SK-N-SH treated with all-trans-retinoic acid at 6 μM for 48 hours (cell line): ENCODE results near the gene PMM1.
"Not testable (repeated sequence)": the region's sequence is repeated elsewhere in the genome, so short reads cannot be mapped to it uniquely, and the experiment has no call there.

Experiments used
- ATAC-seq: fragments of 200-7000 bp; cut with Tn5 transposase; 3 replicates; pipeline ENCODE4 v1.9.1; 2020; ENCODE audit warnings: mild to moderate bottlenecking, moderate library complexity
- ARNTL ChIP-seq: fragments of 450-650 bp; formaldehyde crosslinking; IDR thresholded peaks from 2 replicates; pipeline ENCODE4 v1.5.0; 2020; ENCODE audit warnings: low read depth, mild to moderate bottlenecking, moderate library complexity, borderline replicate concordance
- BACH2 ChIP-seq: fragments of 250-450 bp; sonication (Bioruptor Pico); IDR thresholded peaks from 2 replicates; pipeline ENCODE4 v1.9.0; 2021; ENCODE audit warnings: mild to moderate bottlenecking, borderline replicate concordance
- CSRNP3 ChIP-seq: fragments of 250-450 bp; sonication (Bioruptor Pico); IDR thresholded peaks from 2 replicates; pipeline ENCODE4 v1.5.1; 2021; ENCODE audit warnings: mild to moderate bottlenecking, moderate library complexity
- ESRRG ChIP-seq: fragments of 250-450 bp; sonication (Bioruptor Pico); IDR thresholded peaks from 2 replicates; pipeline ENCODE4 v1.6.1; 2021; ENCODE audit warnings: mild to moderate bottlenecking
- GLIS3 ChIP-seq: fragments of 250-450 bp; sonication (Bioruptor Pico); IDR thresholded peaks from 2 replicates; pipeline ENCODE4 v1.5.0; 2020; ENCODE audit warnings: mild to moderate bottlenecking, moderate library complexity
- ISL1 ChIP-seq: fragments of 250-450 bp; sonication (Bioruptor Pico); IDR thresholded peaks from 2 replicates; pipeline ENCODE4 v2.1.2; 2022; ENCODE audit warnings: mild to moderate bottlenecking, moderate library complexity
- OSR1 ChIP-seq: fragments of 250-450 bp; sonication (Bioruptor Pico); IDR thresholded peaks from 2 replicates; pipeline ENCODE4 v1.8.0; 2022; ENCODE audit warnings: moderate library complexity, mild to moderate bottlenecking, inconsistent platforms
- PATZ1 ChIP-seq: fragments of 250-450 bp; sonication (Bioruptor Pico); IDR thresholded peaks from 2 replicates; pipeline ENCODE4 v1.8.0; 2020; ENCODE audit warnings: mild to moderate bottlenecking, moderate library complexity, borderline replicate concordance
- SNAI2 ChIP-seq: fragments of 250-450 bp; sonication (Bioruptor Pico); IDR thresholded peaks from 2 replicates; pipeline ENCODE4 v1.5.0; 2020; ENCODE audit warnings: mild to moderate bottlenecking, moderate library complexity
- TCF4 ChIP-seq: fragments of 250-450 bp; sonication (Bioruptor Pico); IDR thresholded peaks from 2 replicates; pipeline ENCODE4 v1.8.0; 2021; ENCODE audit warnings: mild to moderate bottlenecking, moderate library complexity, borderline replicate concordance
- TSHZ2 ChIP-seq: fragments of 250-450 bp; sonication (Bioruptor Pico); IDR thresholded peaks from 2 replicates; pipeline ENCODE4 v1.5.0; 2020; ENCODE audit warnings: mild to moderate bottlenecking, moderate library complexity
- ZC3H10 ChIP-seq: fragments of 250-450 bp; sonication (Bioruptor Pico); IDR thresholded peaks from 2 replicates; pipeline ENCODE4 v1.5.1; 2021; ENCODE audit warnings: mild to moderate bottlenecking, moderate library complexity
- ZFP3 ChIP-seq: fragments of 250-450 bp; sonication (Bioruptor Pico); IDR thresholded peaks from 2 replicates; pipeline ENCODE4 v1.5.0; 2020; ENCODE audit warnings: mild to moderate bottlenecking, moderate library complexity
- ZFP30 ChIP-seq: fragments of 450-650 bp; formaldehyde crosslinking; IDR thresholded peaks from 2 replicates; pipeline ENCODE4 v1.5.0; 2022; ENCODE audit warnings: mild to moderate bottlenecking, moderate library complexity
- ZNF565 ChIP-seq: fragments of 450-650 bp; formaldehyde crosslinking; conservative IDR thresholded peaks from 2 replicates; pipeline ENCODE4 v1.5.0; 2020; ENCODE audit warnings: low read depth, mild to moderate bottlenecking, moderate library complexity
- ZNF70 ChIP-seq: fragments of 450-650 bp; formaldehyde crosslinking; IDR thresholded peaks from 2 replicates; pipeline ENCODE4 v1.5.0; 2020; ENCODE audit warnings: mild to moderate bottlenecking, moderate library complexity
- ZNF8 ChIP-seq: fragments of 450-650 bp; formaldehyde crosslinking; IDR thresholded peaks from 2 replicates; pipeline ENCODE4 v1.5.0; 2020; ENCODE audit warnings: mild to moderate bottlenecking, moderate library complexity
- TF ChIP-seq, protein P1 (sequence below): fragments of 250-450 bp; sonication (Bioruptor Pico); IDR thresholded peaks from 2 replicates; pipeline ENCODE4 v1.5.1; 2020; ENCODE audit warnings: low read depth, mild to moderate bottlenecking, moderate library complexity

Gene PMM1

DNA sequence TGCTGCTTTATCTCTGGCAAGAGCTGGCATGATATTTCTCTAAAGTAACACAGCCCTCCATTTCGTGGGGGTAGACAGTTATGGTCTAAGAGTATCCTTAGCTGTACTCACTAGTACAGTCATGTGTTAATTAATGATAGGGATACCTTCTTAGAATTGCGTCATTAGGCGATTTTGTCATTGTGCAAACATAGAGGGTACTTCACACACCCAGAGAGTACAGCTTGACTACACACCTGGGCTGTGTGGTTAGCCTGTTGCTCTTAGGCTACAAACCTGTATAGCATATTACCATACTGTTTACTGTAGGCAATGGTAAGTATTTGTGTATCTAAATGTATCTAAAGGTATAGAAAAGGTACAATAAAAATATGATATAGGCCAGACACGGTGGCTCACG lies 48.5 kb upstream of the PMM1 start:
- no peak for ATAC-seq
- TF ChIP-seq ARNTL (CRISPR knock-in tag) (no peak), CSRNP3 (CRISPR knock-in tag) (no peak)
- TF ChIP-seq, protein P1, sequence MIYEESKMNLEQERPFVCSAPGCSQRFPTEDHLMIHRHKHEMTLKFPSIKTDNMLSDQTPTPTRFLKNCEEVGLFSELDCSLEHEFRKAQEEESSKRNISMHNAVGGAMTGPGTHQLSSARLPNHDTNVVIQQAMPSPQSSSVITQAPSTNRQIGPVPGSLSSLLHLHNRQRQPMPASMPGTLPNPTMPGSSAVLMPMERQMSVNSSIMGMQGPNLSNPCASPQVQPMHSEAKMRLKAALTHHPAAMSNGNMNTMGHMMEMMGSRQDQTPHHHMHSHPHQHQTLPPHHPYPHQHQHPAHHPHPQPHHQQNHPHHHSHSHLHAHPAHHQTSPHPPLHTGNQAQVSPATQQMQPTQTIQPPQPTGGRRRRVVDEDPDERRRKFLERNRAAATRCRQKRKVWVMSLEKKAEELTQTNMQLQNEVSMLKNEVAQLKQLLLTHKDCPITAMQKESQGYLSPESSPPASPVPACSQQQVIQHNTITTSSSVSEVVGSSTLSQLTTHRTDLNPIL (CRISPR knock-in tag): no peak

DNA sequence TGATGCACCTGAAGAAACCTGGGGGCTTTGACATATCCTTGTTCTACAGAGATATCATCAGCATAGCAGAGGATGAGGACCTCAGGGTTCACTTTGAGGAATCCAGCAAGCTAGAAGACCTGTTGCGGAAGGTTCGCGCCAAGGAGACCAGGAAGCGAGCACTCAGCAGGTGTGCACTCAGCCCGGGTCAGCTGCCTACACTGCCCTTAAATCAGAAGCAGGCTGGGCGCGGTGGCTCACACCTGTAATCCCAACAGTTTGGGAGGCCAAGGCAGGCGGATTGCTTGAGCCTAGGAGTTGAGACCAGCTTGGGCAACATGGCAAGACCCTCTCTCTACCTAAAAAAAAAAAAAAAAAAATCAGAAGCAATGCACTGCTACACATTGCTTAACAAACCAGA lies 48.0 kb upstream of the PMM1 start:
- ATAC-seq: not testable (repeated sequence)

GRCh38 chr22:41636467-41636866 lies 46.8 kb upstream of the PMM1 start:
- ATAC-seq: peak; percentile 78
- TF ChIP-seq ZNF8 (CRISPR knock-in tag) (no peak), ZNF565 (no peak), SNAI2 (no peak), GLIS3 (CRISPR knock-in tag) (no peak), ZFP30 (CRISPR knock-in tag) (no peak), ISL1 (CRISPR knock-in tag) (no peak), PATZ1 (CRISPR knock-in tag) (no peak), TCF4 (CRISPR knock-in tag) (no peak), OSR1 (CRISPR knock-in tag) (no peak), ZC3H10 (CRISPR knock-in tag) (no peak), ZFP3 (no peak), ESRRG (CRISPR knock-in tag) (no peak), ZNF70 (CRISPR knock-in tag) (no peak), TSHZ2 (CRISPR knock-in tag) (no peak), ARNTL (CRISPR knock-in tag) (no peak), BACH2 (CRISPR knock-in tag) (no peak)
- TF ChIP-seq, protein P1 (CRISPR knock-in tag): no peak
- TF ChIP-seq, all 23 proteins: peak for 0

GRCh38 chr22:41634610-41635009 lies 45.0 kb upstream of the PMM1 start:
- ATAC-seq: not testable (repeated sequence)

DNA sequence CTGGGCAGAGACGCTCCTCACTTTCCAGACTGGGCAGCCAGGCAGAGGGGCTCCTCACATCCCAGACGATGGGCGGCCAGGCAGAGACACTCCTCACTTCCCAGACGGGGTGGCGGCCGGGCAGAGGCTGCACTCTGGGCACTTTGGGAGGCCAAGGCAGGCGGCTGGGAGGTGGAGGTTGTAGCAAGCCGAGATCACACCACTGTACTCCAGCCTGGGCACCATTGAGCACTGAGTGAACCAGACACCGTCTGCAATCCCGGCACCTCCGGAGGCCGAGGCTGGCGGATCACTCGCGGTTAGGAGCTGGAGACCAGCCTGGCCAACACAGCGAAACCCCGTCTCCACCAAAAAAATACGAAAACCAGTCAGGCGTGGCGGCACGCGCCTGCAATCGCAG lies 42.0 kb upstream of the PMM1 start:
- ATAC-seq: not testable (repeated sequence)

- ATAC-seq: not testable (repeated sequence)
Observed at GRCh38 chr22:41631115-41631514, 41.5 kb upstream of the PMM1 start.
